SK-N-SH (cell line): ENCODE data around the gene OR5H2. TPM values are rescaled to one million over a fixed set of nuclear protein-coding genes. Genes with fewer than 3 reads are reported as not detected.
"Not testable (repeated sequence)": the region's sequence is repeated elsewhere in the genome, so short reads cannot be mapped to it uniquely, and the experiment has no call there.

Source experiments
- CTCF ChIA-PET: fragments of 300-600, 350-600 bp; formaldehyde crosslinking; extraction: SDS; loops from one replicate; lab custom pipeline; 2021; lab: Yijun Ruan, JAX
- POLR2A ChIA-PET: fragments of 350-600 bp; sonication (Branson Sonifier 250); formaldehyde crosslinking; extraction: SDS; loops from one replicate; lab custom pipeline; 2020; ENCODE audit warnings: antibody characterized with exemption, inconsistent platforms; lab: Yijun Ruan, JAX
- DNase-seq: peaks from one replicate; pipeline ENCODE4 v3.0.0; 2012
- H2AFZ ChIP-seq: fragments of 200-600 bp; sonication (generic); 2 replicates; pipeline ENCODE4 v1.8.1; 2016; ENCODE audit warnings: antibody characterized with exemption, mild to moderate bottlenecking, low read depth
- H3F3A ChIP-seq: fragments of 200-600 bp; sonication (generic); replicated peaks from 2 replicates; pipeline ENCODE3; 2016; ENCODE audit warnings: antibody characterized with exemption, mild to moderate bottlenecking; ENCODE audit not compliant: insufficient read depth
- H3K27ac ChIP-seq, 2 experiments: fragments of 200-500 bp in 1 of 2; fragments of 200-600 bp in 1 of 2; sonication (Bioruptor generic) in 1 of 2; sonication (generic), shearing (Covaris generic) in 1 of 2; 2 replicates each; pipeline versions ENCODE4 v1.5.1 to v1.6.1; 2014 to 2016; ENCODE audit warnings: low read depth in 2 of 2, inconsistent platforms in 1 of 2, low read length in 1 of 2, mild to moderate bottlenecking in 1 of 2, mixed read lengths in 1 of 2
- H3K27me3 ChIP-seq: fragments of 200-600 bp; sonication (generic), shearing (Covaris generic); 2 replicates; pipeline ENCODE4 v1.6.1; 2016; ENCODE audit warnings: mixed run types; ENCODE audit not compliant: insufficient read depth
- H3K36me3 ChIP-seq, 2 experiments: fragments of 200-500 bp in 1 of 2; fragments of 200-600 bp in 1 of 2; sonication (Bioruptor generic) in 1 of 2; sonication (generic) in 1 of 2; replicated peaks in 1 of 2; 2 replicates each; pipeline versions ENCODE3 to v1.5.1; 2014 to 2016; ENCODE audit warnings: low read length in 1 of 2, mild to moderate bottlenecking in 1 of 2; ENCODE audit not compliant: insufficient read depth in 2 of 2, control insufficient read depth in 1 of 2
- H3K4me1 ChIP-seq, 2 experiments: fragments of 200-500 bp in 1 of 2; fragments of 200-600 bp in 1 of 2; sonication (Bioruptor generic) in 1 of 2; sonication (generic), shearing (Covaris generic) in 1 of 2; 2 replicates each; pipeline versions ENCODE4 v1.5.1 to v1.6.1; 2014 to 2016; ENCODE audit warnings: low read depth in 1 of 2, low read length in 1 of 2, mixed run types in 1 of 2; ENCODE audit not compliant: insufficient read depth in 2 of 2, control insufficient read depth in 1 of 2
- H3K4me2 ChIP-seq: fragments of 200-600 bp; sonication (generic), shearing (Covaris generic); 2 replicates; pipeline ENCODE4 v1.6.1; 2017; ENCODE audit warnings: mixed run types
- H3K4me3 ChIP-seq, 2 experiments: fragments of 200-500 bp in 1 of 2; fragments of 200-600 bp in 1 of 2; sonication (Bioruptor generic) in 1 of 2; sonication (generic), shearing (Covaris generic) in 1 of 2; 2 replicates each; pipeline versions ENCODE4 v1.5.1 to v1.8.1; 2014 to 2016; ENCODE audit warnings: low read depth in 2 of 2, inconsistent platforms in 1 of 2, low read length in 1 of 2, mild to moderate bottlenecking in 1 of 2, mixed read lengths in 1 of 2, moderate library complexity in 1 of 2
- H3K79me2 ChIP-seq: fragments of 200-600 bp; sonication (generic); 2 replicates; pipeline ENCODE4 v1.8.1; 2017; ENCODE audit warnings: mild to moderate bottlenecking; ENCODE audit not compliant: insufficient read depth
- H3K9ac ChIP-seq: fragments of 200-600 bp; sonication (generic); 2 replicates; pipeline ENCODE4 v1.6.1; 2017; ENCODE audit warnings: mixed run types
- H3K9me2 ChIP-seq: fragments of 200-600 bp; sonication (generic); 2 replicates; pipeline ENCODE4 v1.6.1; 2017; ENCODE audit warnings: mixed run types
- H3K9me3 ChIP-seq: fragments of 200-600 bp; sonication (generic); 2 replicates; pipeline ENCODE4 v1.6.1; 2017; ENCODE audit warnings: mixed run types, mild to moderate bottlenecking, moderate library complexity
- H4K20me1 ChIP-seq: fragments of 200-600 bp; sonication (generic); 2 replicates; pipeline ENCODE4 v1.6.1; 2017; ENCODE audit warnings: mild to moderate bottlenecking, mixed run types; ENCODE audit not compliant: insufficient read depth
- CHD2 ChIP-seq: fragments of 150-350 bp; IDR thresholded peaks from 2 replicates; pipeline ENCODE4 v1.6.1; 2018; ENCODE audit warnings: low read length; ENCODE audit not compliant: partially characterized antibody
- CTCF ChIP-seq: fragments of 200-600 bp; sonication (generic); IDR thresholded peaks from 2 replicates; pipeline ENCODE4 v1.6.1; 2017; ENCODE audit warnings: antibody characterized with exemption, mild to moderate bottlenecking, moderate library complexity
- NFIC ChIP-seq: IDR thresholded peaks from 2 replicates; pipeline ENCODE4 v1.4.0; 2012; ENCODE audit warnings: borderline replicate concordance
- RCOR1 ChIP-seq: fragments of 150-350 bp; IDR thresholded peaks from 2 replicates; pipeline ENCODE4 v1.6.1; 2017; ENCODE audit warnings: antibody characterized with exemption, low read length
- SIN3A ChIP-seq: IDR thresholded peaks from 2 replicates; pipeline ENCODE4 v1.6.1; 2012; ENCODE audit warnings: low read depth, mild to moderate bottlenecking, low read length, moderate library complexity, borderline replicate concordance
- WGBS: methylation state at CpG from one replicate; pipeline ENCODE4 v1.1.6; 2017; ENCODE audit warnings: low lambda C conversion rate; 5-methylcytosine and 5-hydroxymethylcytosine counted together
- polyA plus RNA-seq, 3 experiments: library from polyadenylated mRNA; depleted of rRNA; stranded (reverse); fragments of >200 nt; gene quantifications; 2 replicates each; pipeline ENCODE4 v1.2.3, GENCODE V29; 2012

Gene OR5H2
- polyA plus RNA-seq, 1 of the 3 experiments (the other 2 are of a cell fraction): not detected

GRCh38 chr3:98246142-98246541, 36.2 kb upstream of the OR5H2 start (continued):
- no peak for TF ChIP-seq CTCF
- TF ChIP-seq NFIC: no peak
- no peak for TF ChIP-seq RCOR1
- no peak for TF ChIP-seq CHD2

- 0% methylated on average over 5 of the region's 5 CpGs for WGBS
- H3K9ac ChIP-seq, POLR2A ChIA-PET, H3K36me3 ChIP-seq, H4K20me1 ChIP-seq, H3F3A ChIP-seq, H3K9me3 ChIP-seq, H3K4me2 ChIP-seq, DNase-seq, H2AFZ ChIP-seq, H3K79me2 ChIP-seq, H3K27me3 ChIP-seq, H3K9me2 ChIP-seq, H3K27ac ChIP-seq, H3K4me1 ChIP-seq, H3K4me3 ChIP-seq, CTCF ChIA-PET: not testable (repeated sequence)
Observed at GRCh38 chr3:98256026-98256425, 26.3 kb upstream of the OR5H2 start.

GRCh38 chr3:98259707-98260106, 22.6 kb upstream of the OR5H2 start:
- Histone ChIP-seq H2AFZ (no peak overlapping the region), H3K4me3 (no peak overlapping the region), H3K27ac (no peak overlapping the region), H3K36me3 (no peaks in the 10 kb centered on the region), H4K20me1 (no peaks in the 10 kb centered on the region), H3K4me1 (no peaks in the 10 kb centered on the region), H3K9me2 (no peaks in the 10 kb centered on the region), H3K9me3 (no peaks in the 10 kb centered on the region), H3K4me2 (no peak overlapping the region), H3F3A (no peaks in the 10 kb centered on the region), H3K9ac (no peak overlapping the region), H3K27me3 (no peaks in the 10 kb centered on the region), H3K79me2 (no peaks in the 10 kb centered on the region)
- peak; percentile 37 for TF ChIP-seq CTCF
- no peak for TF ChIP-seq SIN3A
- ChIA-PET CTCF (interaction anchor here (1.1 to 1.7 kb wide), 2 partner anchors 12 to 18 kb away, joined by 4 to 7 read pairs; no protein-coding TSS in a partner anchor), POLR2A (no interaction called here)
- 5% methylated on average over 2 of the region's 2 CpGs for WGBS
- DNase-seq: peak; percentile 3
